ELF-1 (cell line): Measurements from ENCODE around the gene DLG5.

Experiments
- DNase-seq: peaks from one replicate; pipeline ENCODE4 v3.0.0-alpha.2; 2016; ENCODE audit warnings: low read depth, low spot score

DLG5 gene

GRCh38 chr10:77892761-77893160 lies 33.8 kb downstream of the DLG5 start:
- DNase-seq: no peak

DNA sequence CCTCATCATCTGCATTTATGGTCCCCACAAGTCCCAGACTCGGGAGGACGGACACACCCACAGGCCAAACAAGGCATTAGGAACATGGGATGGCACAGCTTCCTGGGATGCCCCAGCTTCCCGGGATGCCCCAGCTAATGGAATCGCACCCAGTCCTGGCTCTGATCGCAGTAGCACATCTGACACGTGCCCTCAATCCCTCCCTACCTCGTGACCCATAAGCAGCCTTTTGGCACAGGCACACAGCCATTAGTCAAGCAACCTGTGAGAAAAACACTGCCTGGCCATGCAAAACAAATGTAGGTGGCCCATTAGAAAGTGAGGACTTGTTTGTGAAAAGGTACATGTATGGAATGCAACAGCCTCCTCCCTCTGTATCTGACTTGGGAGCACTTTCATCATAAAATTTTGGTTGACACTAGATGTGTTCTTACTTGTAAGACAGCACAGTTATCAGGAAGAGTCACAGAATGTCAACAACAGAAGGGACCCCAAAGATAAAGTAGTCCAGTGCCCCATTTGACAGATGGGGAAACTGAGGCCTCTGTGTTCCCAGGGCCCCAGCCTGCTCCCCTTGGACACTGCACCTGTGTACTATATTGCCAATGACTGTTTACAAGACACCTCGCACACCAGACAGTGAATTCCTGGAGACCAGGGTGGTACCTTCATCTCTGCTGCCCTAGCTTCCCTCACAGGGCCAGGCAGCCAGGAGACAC lies 34.4 kb downstream of the DLG5 start:
- DNase-seq: no peak

DNA sequence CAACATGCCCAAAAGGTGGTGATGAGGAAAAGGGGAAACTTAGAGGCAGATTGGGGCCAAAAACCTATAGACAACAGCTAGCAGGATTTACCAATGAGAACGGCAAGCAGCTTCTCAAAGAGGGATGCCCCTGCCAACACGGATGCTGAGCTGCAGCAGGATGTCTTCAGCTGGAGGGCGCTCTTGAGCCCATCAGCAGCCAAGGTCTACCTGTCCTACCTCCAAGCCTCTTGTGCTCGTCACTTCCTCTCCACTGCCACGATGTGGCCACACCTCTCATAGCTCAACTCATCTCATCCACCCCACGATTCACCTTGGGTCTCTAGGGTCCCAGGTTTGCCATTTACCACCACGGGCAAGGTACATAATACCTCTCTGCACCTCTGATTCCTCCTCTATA lies 36.5 kb downstream of the DLG5 start:
- peak; percentile 84 for DNase-seq

DNA sequence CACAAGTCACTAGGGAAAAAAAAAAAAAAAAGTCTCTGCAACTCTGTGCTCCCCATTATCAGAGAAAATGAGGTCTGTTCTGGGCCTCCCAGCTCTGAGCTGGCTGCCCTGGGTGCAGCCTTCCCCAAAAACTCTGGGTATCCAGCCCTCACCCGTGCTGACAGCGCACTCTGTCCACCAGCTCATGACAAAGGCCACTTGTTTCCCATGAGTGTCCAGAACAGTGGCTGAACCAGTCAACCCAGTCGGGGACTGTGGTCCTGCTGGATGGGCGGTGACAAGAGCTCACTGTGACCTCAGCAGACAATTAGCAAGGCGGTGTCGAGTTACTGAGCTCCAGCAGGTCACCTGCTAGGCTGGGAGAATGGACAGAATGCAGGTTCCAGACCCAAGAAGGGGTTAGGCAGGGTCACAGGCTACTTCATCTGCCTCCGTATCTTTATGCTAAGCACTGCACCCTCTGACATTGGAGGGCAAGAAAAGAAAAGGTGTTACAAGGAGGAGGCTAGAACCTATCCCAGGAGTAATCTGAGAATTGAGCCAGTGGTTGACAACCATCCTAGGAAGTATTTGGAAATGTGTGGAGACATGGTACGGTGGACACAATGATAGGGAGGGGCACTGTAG lies 37.2 kb downstream of the DLG5 start:
- peak; percentile 95 for DNase-seq

DNA sequence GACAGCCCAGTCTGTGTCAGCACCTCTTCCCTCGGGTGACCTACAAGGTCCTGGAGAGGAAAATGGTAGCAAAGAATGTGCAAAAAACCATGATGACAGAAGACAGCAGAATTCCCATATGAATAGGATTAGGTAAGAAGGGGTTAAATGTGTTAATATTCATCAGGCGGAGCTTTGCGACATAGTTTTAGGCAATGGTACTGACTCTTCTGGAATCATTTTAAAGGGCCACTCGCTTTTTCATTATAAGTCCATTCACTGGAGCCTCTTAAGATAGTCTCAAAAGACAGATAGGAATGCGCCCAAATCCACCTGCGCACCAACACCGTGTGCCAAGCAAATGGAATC lies 38.2 kb downstream of the DLG5 start:
- no peak for DNase-seq

DNA sequence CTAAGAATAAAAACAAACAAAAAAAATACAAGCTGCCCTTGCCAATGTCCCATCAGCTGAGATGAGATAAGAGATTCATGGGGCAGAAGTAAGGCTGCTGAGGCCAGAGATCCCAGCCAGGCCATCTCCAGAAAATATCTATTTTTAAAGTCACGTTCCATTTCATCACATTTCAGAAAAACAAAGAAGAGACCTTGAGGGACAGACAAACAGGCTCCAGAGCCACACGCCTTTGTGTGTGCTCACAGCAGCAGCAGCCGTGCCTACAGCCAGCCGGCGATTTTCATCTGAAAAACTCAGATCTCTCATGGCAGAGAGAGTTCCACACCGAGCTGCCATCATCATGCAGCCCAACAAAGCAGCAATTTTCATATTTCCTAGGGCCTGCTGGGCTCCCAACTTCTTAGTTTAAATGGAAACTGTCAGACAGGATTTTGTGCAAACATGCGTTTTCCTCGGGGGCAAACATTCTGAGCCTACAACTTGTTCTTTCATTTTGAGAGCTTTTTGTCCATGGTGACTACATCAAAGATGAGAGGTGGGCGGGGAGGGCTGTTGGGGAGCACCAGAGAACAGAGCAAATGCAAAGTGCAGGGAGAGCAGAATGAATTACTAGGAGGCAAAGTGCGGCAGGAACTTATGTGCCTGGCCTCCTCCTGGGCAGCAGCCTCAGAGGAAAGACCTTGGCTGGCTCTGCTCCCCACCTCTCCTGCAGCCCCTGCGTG lies 38.8 kb downstream of the DLG5 start:
- DNase-seq: peak; percentile 45

DNA sequence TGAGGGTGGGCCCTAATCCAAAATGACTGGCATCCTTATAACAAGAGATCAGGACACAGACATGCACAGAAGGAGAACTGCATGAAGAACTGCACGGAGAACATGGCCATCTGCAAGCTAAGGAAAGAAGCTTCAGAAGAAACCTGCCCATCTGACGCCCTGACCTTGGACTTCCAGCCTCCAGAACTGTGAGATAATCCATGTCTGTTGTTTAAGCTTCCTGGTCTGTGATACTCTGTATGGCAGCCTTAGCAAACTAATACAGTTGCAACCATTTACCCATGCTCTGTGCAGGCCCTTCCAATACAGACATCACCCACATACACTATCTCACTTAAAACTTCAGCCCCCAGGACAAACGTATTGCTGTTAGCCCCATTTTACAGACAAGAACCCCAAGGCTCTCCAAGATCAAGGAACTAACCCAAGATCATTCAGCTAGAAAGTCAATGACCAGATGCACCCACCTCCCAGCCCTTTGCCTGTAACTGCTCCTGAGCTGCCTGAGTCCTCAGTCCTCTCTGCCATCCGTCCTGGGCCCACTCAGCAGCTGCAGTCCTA lies 39.7 kb downstream of the DLG5 start:
- no peak for DNase-seq

DNA sequence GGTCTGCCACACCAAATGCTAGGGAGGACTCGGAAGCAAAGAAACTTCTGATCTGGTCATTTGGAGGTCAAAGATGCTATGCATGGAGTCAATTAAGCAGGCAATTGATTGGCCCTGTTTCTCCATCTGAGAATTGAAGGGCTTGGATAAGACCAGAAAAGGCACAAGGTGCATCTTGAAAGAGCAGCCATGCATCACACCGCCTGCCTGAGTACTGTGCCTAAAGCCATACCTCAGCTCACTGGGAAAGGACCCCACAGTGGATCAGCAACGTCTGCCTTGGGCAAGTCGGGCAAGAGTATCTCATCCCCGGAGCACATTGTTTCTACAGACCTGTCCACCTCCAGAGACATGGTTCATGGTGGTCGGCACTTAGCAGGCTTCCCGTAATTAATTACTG lies 42.4 kb downstream of the DLG5 start:
- no peak for DNase-seq

DNA sequence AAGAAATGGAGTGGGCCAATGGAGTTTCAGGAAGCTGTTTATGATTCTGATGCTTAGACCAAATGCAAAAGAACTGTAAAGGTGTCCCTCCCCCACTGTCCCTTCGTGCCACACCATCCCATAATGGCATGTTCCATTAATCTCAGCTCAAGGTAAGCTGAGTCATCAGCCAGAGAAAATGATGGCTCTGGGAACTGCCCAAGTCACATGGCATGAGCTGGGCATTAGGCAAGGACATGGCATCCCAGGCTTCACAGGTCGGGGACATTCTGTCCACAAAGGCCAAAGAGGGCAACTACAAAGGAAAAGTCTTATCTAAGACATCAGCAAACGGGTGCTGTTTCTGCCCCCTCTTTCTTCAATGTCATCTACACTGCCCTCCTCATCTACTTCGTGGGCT lies 44.9 kb downstream of the DLG5 start:
- DNase-seq: no peak

- DNase-seq: no peak
These were observed 45.3 kb downstream of the DLG5 start for GRCh38 chr10:77881222-77881621.

DNA sequence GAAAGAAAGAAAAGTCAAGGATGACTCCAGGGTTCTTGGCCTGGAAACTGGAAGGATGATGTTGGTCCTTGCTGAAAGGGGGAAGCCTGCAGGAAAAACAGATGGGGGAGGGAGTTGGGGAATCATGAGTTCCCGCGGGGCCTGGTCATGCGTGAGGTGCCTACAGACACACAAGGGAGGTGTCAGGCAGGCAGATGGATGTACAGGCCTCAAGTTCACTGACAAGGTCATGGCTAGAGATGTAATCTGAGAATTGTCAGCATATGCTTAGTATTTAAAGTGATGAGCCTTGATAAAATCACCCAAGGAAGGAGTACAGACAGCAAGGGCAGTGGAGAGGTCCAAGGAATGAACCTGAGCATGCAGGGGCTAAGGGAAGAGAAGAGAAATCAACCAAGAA lies 46.8 kb downstream of the DLG5 start:
- DNase-seq: no peak

DNA sequence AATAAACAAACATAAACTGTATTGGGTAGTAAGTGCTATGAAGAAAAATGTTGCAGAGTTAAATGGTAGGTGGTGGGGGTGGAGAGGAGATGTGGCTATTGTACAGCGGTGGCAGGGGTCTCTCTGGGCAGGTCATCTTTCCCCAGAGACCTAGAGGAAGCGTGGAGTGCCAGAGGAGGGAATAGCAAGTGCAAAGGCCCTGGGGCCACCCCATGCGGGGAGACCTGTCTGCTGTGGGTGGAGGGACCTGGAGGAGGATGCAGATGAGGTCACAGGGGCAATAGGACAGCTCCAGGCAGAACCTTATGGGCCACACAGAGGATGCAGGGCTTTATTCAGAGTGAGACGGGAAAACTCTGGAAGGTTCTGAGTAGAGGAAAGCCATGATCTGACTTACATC lies 47.5 kb downstream of the DLG5 start:
- no peak for DNase-seq

- peak; percentile 93 for DNase-seq
These were observed 48.9 kb downstream of the DLG5 start for GRCh38 chr10:77877441-77878344.

DNA sequence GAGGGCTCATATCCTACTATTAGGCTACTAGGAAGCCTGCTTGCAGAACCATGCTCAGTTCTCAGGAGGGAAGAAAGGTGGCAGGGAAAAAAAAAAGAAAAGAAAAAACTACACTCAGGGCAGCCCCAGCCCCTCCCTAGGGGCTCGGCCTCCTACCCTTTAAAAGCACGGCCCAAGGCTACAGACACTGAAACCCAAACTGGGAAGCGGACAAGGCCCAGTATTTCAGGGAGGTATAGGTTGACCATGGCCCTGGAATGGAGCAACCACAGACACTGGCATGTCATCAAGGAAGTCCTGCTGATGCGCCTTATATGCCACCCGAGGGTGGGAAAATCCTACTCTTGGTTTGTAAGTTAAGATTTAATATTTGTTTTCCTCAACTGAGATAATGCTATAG lies 50.8 kb downstream of the DLG5 start:
- DNase-seq: no peak

GRCh38 chr10:77874872-77875271 lies 51.7 kb downstream of the DLG5 start:
- DNase-seq: no peak

DNA sequence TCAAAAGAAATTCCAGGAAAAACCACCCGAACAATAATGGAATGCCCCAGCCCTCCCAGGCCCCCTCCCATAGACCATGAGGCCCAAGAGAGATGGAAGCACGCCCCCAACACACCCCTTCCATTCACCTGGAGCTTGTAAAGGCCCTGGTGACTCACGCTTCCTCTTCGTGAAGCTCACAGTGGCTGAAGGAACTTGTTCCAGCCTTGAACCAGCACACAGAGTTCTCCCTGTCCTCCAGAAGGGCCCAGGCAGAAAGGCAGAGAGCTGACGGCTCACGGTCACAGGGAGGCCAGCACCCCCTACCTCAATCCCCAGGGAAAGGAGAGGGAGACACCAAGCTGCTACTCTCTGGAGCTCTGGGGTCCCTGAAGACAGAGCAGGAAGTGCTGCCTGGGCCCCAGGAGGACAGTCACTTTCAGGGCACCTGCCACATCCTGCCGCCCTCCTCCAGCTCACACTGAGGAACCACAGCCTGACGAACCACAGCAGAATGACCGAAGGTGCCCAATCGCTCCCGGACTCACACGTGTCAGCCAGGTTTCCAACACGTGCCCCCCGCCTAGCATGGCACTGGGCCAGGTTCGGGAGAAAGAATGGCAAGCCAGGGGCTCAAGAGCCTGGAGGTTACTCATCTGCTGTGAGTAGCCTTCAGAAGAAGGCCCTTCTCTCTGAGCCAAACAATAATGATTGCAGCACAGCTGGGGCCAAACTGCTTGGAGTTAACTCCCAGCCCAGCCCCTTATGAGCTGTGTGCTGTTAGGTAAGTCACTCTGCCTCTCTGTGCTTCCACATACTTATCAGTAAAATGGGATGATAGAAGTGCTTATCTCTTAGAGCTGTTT lies 52.8 kb downstream of the DLG5 start:
- DNase-seq: peak; percentile 46

DNA sequence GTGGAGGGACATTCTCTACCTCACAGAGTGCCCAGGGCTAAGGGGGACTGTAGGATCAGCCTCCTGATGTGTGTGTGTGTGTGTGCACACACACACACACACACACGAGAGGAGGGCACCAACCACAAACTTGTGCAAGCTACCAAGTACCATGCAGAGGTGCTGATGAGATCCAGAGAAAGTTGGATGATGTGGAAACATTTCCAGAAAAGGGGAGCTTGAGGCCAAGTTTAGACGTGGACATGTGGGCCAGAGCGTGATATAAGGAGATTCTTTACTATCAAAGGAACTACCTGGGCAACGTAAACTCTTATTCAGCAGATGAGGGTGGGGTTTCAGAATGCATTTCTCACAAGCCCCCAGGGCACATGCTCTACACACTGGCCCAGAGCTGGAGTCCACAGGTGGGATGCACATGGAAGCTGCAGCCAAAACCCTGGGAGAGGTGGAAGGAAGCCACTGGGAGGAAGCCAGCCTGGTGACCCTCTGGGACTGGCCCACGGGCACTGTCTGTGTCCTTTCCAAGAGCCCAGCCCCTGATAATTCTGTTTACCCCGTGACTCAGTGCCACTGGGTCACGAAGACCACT lies 53.5 kb downstream of the DLG5 start:
- DNase-seq: no peak

DNA sequence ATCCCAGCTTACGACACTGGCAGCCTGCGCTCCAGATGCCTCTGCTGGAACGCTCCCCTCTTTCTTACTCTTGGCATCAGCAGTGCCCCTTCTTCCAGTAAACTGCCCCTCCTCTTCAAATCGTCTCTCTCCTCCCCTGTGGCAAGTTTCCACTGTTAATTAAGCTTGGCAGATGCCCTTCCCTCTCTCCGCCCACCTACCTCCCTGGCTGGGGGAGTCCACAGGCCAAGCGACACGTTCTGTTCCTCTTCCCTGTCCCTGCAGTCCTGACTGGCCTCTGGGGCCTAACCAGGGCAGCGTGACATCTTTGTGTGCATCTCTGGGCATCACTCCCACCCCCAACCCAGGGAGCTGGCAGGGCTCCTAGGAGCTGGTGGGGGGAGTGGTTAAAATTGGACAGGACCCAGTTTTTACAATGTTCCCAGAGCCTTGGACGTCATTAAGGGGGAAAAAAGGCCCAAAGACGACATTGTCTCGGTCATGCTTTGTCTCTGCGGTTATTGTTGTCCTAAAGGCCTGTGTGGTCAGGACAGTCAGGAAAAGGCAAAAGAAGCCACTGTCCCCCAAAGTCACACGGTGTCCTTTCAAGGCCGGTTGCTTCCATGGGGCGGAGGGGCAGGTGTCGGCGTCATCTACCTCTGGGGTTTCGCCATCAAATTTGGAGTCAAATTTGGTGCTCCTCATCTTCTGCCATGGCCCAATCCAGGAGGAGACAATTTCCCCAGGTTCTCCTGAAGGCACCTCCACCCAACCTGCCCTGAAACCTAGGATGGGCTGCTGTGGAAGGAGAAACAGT lies 54.2 kb downstream of the DLG5 start:
- no peak for DNase-seq

GRCh38 chr10:77869626-77870420 lies 56.7 kb downstream of the DLG5 start:
- no peak for DNase-seq
